Astrocyte of the cerebellum (primary cell): Measurements from ENCODE around the gene KDM7A.

ENCODE experiments used
- DNase-seq: peaks from one replicate; pipeline ENCODE4 v3.0.0-alpha.2; 2011; ENCODE audit warnings: low read depth
- H3K4me3 ChIP-seq: 2 replicates; pipeline ENCODE4 v1.5.1; 2011; ENCODE audit warnings: mild to moderate bottlenecking, low read depth, low read length, moderate library complexity
- CTCF ChIP-seq: IDR thresholded peaks from 2 replicates; pipeline ENCODE4 v1.5.1; 2012; ENCODE audit warnings: low read length, low read depth, moderate library complexity, mild to moderate bottlenecking; ENCODE audit errors: missing control alignments
- in situ Hi-C: cut with HindIII; loops from 2 replicates; pipeline ENCODE4 v1.10.0; 2017; ENCODE audit warnings: low sequenced_read_pairs

Gene KDM7A

DNA sequence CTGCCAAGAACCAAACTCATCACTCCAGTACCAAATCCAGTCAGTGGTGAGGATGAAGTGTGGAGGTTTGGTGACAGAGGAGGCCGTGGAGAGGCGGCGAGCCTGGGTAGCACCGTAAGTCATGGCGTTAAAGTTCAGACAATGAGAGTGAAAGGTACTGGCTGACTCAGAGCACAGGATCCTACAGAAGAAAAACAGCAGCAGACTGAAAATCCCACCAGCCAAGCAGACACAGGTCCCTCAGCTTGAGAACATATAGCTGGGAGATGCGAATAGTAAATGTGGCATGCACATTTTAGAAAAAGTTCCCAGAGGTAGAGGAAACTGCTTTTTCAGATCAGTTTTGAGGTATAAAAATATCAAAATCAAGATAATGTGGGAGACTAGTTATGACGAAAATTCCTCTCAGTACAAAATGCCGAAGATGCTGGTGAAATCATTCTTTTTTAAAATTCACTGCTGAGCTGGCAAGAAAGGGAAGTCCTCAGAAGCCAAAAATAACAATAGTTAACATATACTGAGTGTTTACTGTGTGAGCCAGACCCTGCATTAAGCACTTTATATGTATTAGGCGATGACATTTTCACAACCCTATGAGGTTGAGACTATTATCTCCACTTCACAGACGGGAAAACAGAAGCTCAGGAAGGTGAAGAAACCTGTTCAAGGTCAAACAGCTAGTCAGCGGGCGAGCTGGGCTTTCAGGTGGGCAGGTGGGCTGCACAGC, 135.0 kb downstream of the KDM7A start:
- no peak for DNase-seq
- in situ Hi-C loops, result no loop called here
- no peak for TF ChIP-seq CTCF
- H3K4me3 ChIP-seq, result no peak overlapping the region

GRCh38 chr7:140039896-140040295, 136.9 kb downstream of the KDM7A start:
- no peak overlapping the region for H3K4me3 ChIP-seq
- TF ChIP-seq CTCF, result no peak
- no peak for DNase-seq
- in situ Hi-C loops, result no loop called here

DNA sequence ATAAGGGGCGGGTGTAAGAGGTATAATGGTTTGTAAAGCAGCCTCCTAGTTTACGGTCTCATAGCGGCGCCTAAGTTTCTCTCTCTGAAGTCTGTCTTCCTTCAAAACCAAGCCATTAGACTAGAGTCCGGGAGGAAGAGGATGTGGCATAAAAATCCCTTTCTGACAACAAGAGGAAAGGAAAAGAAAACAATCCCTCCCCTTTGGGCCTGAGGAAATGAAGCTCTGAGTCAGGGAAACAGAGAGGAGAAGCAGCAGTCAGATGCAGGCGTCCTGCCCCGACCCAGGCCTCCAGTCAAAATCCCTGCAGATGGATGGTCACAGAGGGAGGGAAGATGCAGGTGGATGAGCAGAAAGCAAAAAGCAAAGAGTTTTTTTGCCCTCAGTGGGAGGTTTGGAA, 137.7 kb downstream of the KDM7A start:
- in situ Hi-C loops, result no loop called here
- no peak for DNase-seq
- no peak for TF ChIP-seq CTCF
- no peak overlapping the region for H3K4me3 ChIP-seq

DNA sequence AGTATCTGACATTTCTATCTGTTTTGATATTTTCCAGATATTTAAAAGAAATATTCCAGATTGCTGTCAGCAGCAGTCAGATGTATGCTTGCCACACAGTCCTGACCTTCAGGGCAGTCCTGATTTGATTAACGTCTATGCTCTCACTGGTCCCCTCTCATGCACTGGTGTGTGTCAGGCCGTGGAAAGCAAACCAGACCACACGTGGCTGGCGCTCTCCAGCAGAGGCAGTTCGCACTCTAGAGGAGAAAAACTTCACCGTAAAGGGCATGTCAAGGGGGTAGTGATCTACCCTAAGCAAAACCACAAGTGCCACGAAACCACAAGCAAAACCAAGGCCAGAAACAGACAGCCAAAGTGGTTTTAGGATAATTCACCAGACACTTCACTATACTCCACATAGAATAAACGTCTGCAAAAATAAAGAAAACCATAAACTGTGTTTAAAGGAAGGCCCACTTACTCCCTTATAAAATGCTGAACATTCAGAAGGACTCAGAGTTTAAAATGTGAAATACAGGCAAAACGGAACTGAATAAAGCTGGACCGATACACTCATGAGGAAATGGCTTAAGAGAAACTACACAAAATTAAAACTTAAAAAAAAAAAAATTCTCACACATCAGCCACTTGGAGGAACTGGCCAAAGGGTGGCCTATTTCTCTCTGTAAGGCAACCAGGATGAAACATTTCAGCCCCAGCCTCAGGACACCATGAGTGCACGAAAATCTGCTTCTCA, 140.4 kb downstream of the KDM7A start:
- H3K4me3 ChIP-seq, result no peak overlapping the region
- in situ Hi-C loops, result no loop called here
- no peak for DNase-seq
- no peak for TF ChIP-seq CTCF

- in situ Hi-C loops, result no loop called here
- no peak for DNase-seq
- H3K4me3 ChIP-seq, result no peak overlapping the region
- TF ChIP-seq CTCF, result no peak
Measured at GRCh38 chr7:140035400-140036223, 141.2 kb downstream of the KDM7A start.
